Stomach (tissue), 9 donors: ENCODE measurements around the gene BOLA3. TPM values are rescaled to one million over a fixed set of nuclear protein-coding genes. Genes with fewer than 3 reads are reported as not detected.

ENCODE experiments used
- DNase-seq, 2 donors: peaks; one replicate each; pipeline versions ENCODE4 v3.0.0 to v3.0.0-alpha.2; 2013 to 2019
- H3K27ac ChIP-seq, 5 donors: fragments of 200-600 bp in 4 of 5; sonication (generic) in 4 of 5; one replicate each; pipeline ENCODE4 v1.5.1; 2013 to 2019; ENCODE audit warnings: mild to moderate bottlenecking in 1 of 5, moderate library complexity in 1 of 5
- H3K27me3 ChIP-seq, 3 donors: fragments of 200-600 bp; sonication (generic); one replicate each; pipeline ENCODE4 v1.5.1; 2017 to 2019; ENCODE audit warnings: mixed run types in 1 of 3
- H3K36me3 ChIP-seq, 4 donors: fragments of 200-600 bp; sonication (generic); 1 replicate in 3 of 4; 2 replicates in 1 of 4; pipeline ENCODE4 v1.5.1; 2016 to 2019
- H3K4me1 ChIP-seq, 4 donors: fragments of 200-600 bp; sonication (generic); one replicate each; pipeline ENCODE4 v1.5.1; 2016 to 2019
- H3K4me3 ChIP-seq, 4 donors: fragments of 200-600 bp; sonication (generic) in 3 of 4; one replicate each; pipeline ENCODE4 v1.5.1; 2016 to 2019; ENCODE audit warnings: mild to moderate bottlenecking in 1 of 4
- H3K9me3 ChIP-seq, 4 donors: fragments of 200-600 bp; sonication (generic); one replicate each; pipeline ENCODE4 v1.5.1; 2016 to 2019
- EP300 ChIP-seq: sonication (generic); formaldehyde crosslinking; IDR thresholded peaks from one replicate; pipeline ENCODE4 v1.6.1; 2017; ENCODE audit warnings: antibody characterized with exemption
- POLR2A ChIP-seq, 4 donors: fragments of 450-650 bp; IDR thresholded peaks; one replicate each; pipeline ENCODE4 v1.6.1; 2016; ENCODE audit warnings: antibody characterized with exemption in 4 of 4, control low read depth in 2 of 4, mild to moderate bottlenecking in 1 of 4, moderate library complexity in 1 of 4
- POLR2AphosphoS5 ChIP-seq, 3 donors: sonication (generic); formaldehyde crosslinking; IDR thresholded peaks; one replicate each; pipeline ENCODE4 v1.6.1; 2016; ENCODE audit warnings: antibody characterized with exemption in 3 of 3
- WGBS, 5 donors: extraction: QIAGEN DNeasy Blood & Tissue Kit in 3 of 5; methylation state at CpG; one replicate each; pipeline versions ENCODE4 v1.1.5 to v1.1.7; 2013 to 2018; 5-methylcytosine and 5-hydroxymethylcytosine counted together
- intact Hi-C: fragments of 100-400 bp; cut with DNase I; formaldehyde crosslinking; loops from one replicate; pipeline ENCODE4 v1.15.1; 2023; ENCODE audit warnings: low total_unique reads
- polyA plus RNA-seq, 3 donors: library from polyadenylated mRNA; stranded (reverse); fragments of 200-250 nt; gene quantifications; one replicate each; pipeline ENCODE4 v1.2.3, GENCODE V29; 2013
- total RNA-seq, 5 donors: library from RNA; depleted of rRNA; stranded (reverse); fragments of >200 nt; gene quantifications; one replicate each; pipeline versions ENCODE4 v1.1.0 to v1.2.3, GENCODE V29; 2014 to 2016
- TF ChIP-seq, protein P1 (sequence below), 7 experiments: fragments of 450-650 bp in 4 of 7; fragments of 200-600 bp in 3 of 7; sonication (generic) in 3 of 7; IDR thresholded peaks; one replicate each; pipeline ENCODE4 v1.5.1; 2016 to 2019; ENCODE audit warnings: antibody characterized with exemption in 7 of 7, control low read depth in 2 of 7, mild to moderate bottlenecking in 1 of 7
- donor health status: healthy with polysubstance abuse.
- donor health status: Bipolar disorder and iron deficiency.
- donor health status: healthy.

Gene BOLA3
- total and polyA plus RNA-seq, 8 donors, result 13.3 to 310 (median 94.1) TPM; not detected in 1

DNA sequence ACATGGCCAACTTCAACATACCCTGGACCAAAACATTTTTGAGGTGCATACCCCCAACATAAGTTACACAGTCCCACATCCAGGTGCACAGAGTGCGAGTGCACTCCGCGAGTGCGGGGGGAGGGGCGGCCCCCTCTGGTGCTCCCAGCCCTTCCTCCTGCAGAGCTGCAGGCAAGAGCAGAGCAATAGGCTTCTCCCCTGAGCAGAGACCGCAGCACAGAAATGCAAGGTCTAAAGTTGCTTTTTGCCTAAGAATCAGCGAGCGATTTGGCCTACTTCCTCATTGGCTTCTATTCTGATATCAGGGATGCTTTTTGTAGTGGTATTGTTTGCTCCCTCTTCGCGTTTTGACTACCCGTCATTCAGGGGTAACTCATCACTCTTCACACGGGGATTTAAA lies 40.6 kb downstream of the BOLA3 start:
- Histone ChIP-seq H3K27me3 (no peaks in the 10 kb centered on the region), H3K9me3 (no peaks in the 10 kb centered on the region), H3K27ac (no peak overlapping the region), H3K4me1 (no peaks in the 10 kb centered on the region), H3K4me3 (no peak overlapping the region), H3K36me3 (peaks cover 8 to 27% (median 25%) of the 10 kb centered on the region in 4 donors)
- intact Hi-C loops, result no loop called here
- 59 to 77% (median 67%) methylated on average over 12 of the region's 12 CpGs for WGBS, 5 donors
- TF ChIP-seq EP300 (no peak), POLR2A (IDR thresholded peaks at IDR 0.05) (no peak), POLR2AphosphoS5 (IDR thresholded peaks at IDR 0.05) (no peak)
- TF ChIP-seq, protein P1, sequence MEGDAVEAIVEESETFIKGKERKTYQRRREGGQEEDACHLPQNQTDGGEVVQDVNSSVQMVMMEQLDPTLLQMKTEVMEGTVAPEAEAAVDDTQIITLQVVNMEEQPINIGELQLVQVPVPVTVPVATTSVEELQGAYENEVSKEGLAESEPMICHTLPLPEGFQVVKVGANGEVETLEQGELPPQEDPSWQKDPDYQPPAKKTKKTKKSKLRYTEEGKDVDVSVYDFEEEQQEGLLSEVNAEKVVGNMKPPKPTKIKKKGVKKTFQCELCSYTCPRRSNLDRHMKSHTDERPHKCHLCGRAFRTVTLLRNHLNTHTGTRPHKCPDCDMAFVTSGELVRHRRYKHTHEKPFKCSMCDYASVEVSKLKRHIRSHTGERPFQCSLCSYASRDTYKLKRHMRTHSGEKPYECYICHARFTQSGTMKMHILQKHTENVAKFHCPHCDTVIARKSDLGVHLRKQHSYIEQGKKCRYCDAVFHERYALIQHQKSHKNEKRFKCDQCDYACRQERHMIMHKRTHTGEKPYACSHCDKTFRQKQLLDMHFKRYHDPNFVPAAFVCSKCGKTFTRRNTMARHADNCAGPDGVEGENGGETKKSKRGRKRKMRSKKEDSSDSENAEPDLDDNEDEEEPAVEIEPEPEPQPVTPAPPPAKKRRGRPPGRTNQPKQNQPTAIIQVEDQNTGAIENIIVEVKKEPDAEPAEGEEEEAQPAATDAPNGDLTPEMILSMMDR (IDR thresholded peaks at IDR 0.05), result no peak
- DNase-seq, result no peak

DNA sequence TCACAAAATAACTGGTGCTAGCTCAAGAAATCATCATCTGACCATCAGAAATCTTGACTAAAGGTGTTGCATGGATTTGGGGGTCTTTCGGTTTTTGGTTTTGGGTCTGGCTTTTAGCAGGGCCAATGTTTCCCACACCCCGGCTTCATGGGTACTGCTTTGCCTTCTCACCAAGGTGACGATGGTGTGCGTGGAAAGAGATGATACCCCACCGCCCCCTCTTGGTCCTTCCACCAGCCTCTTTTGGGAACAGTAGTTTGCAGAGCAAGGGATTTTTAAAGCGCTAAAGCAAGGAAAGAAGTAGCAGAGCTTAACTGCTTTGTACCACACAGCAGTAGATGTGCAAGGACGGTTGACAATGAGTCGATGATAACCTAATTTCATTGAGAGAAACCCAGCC lies 42.3 kb downstream of the BOLA3 start:
- DNase-seq, result no peak
- TF ChIP-seq POLR2A (IDR thresholded peaks at IDR 0.05) (no peak), POLR2AphosphoS5 (IDR thresholded peaks at IDR 0.05) (no peak), EP300 (no peak)
- TF ChIP-seq, protein P1 (IDR thresholded peaks at IDR 0.05), result no peak
- intact Hi-C loops, result no loop called here
- peaks cover 20 to 44% (median 42%) of the 10 kb centered on the region in 4 donors for H3K36me3 ChIP-seq
- no peaks in the 10 kb centered on the region for H3K27me3 ChIP-seq
- no peak overlapping the region for H3K27ac ChIP-seq
- H3K4me3 ChIP-seq, result no peak overlapping the region
- 96 to 99% (median 97%) methylated on average over 8 of the region's 8 CpGs for WGBS, 5 donors
- H3K9me3 ChIP-seq, result no peaks in the 10 kb centered on the region
- no peaks in the 10 kb centered on the region for H3K4me1 ChIP-seq

DNA sequence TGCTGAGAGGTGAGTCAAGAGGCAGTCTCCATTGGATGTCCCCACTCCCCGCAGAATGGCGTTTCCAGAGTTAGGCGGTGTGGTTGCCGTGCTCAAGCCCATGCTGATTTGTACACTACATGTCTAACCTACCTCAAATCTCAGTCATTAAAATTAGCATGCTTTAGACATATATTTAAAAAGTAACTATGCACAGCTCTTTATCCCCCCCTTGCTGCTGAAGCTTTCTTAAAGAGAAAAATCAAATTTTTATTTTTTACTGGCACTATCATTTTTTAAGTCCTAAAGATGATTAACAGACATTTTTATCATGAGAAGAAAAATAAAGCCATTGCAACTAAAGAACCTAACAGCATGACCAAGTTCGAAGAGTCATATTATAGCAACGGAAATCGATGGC lies 42.9 kb downstream of the BOLA3 start:
- WGBS, 5 donors, result 89 to 96% (median 94%) methylated on average over 7 of the region's 7 CpGs
- TF ChIP-seq EP300 (no peak), POLR2A (IDR thresholded peaks at IDR 0.05) (no peak), POLR2AphosphoS5 (IDR thresholded peaks at IDR 0.05) (no peak)
- TF ChIP-seq, protein P1 (IDR thresholded peaks at IDR 0.05), result no peak
- intact Hi-C loops, result no loop called here
- no peak overlapping the region for H3K4me3 ChIP-seq
- H3K4me1 ChIP-seq, result no peaks in the 10 kb centered on the region
- H3K27ac ChIP-seq, result no peak overlapping the region
- no peaks in the 10 kb centered on the region for H3K9me3 ChIP-seq
- peaks cover 26 to 49% (median 48%) of the 10 kb centered on the region in 4 donors for H3K36me3 ChIP-seq
- H3K27me3 ChIP-seq, result no peaks in the 10 kb centered on the region
- DNase-seq, result no peak

DNA sequence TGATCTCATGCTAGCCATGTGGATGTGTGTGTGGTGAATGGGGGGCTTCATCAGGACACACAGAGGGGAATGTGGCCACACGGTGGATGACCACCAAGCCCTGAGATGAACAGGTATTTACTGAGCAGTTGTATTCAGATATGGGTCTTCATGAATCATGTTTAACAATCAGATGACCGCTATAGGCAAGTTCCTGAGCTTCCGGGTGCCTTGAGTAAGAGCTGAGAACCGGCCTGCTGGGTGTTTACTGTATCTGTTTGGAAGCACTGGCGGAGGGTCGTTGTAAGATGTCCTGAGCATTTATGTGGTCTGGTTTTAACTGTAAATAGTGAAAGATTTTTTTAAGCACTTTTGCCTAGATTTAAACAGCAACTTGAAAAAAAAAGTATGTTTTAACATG lies 43.9 kb downstream of the BOLA3 start:
- Histone ChIP-seq H3K9me3 (no peaks in the 10 kb centered on the region), H3K4me1 (no peaks in the 10 kb centered on the region), H3K4me3 (no peak overlapping the region), H3K27me3 (no peaks in the 10 kb centered on the region), H3K36me3 (peaks cover 37 to 60% (median 58%) of the 10 kb centered on the region in 4 donors), H3K27ac (no peak overlapping the region)
- DNase-seq, result no peak
- TF ChIP-seq EP300 (no peak), POLR2AphosphoS5 (IDR thresholded peaks at IDR 0.05) (no peak), POLR2A (IDR thresholded peaks at IDR 0.05) (no peak)
- TF ChIP-seq, protein P1 (IDR thresholded peaks at IDR 0.05), result no peak
- intact Hi-C loops, result no loop called here
- 83 to 93% (median 86%) methylated on average over 6 of the region's 6 CpGs for WGBS, 5 donors
